SU-DHL-6 (cell line): Measurements from ENCODE around the gene LITAFD.

ENCODE experiments used
- H2AFZ ChIP-seq: fragments of 200-600 bp; sonication (generic); 2 replicates; pipeline ENCODE4 v1.6.1; 2014; ENCODE audit warnings: low read depth, mild to moderate bottlenecking, moderate library complexity, mixed read lengths, antibody characterized with exemption, low read length; ENCODE audit not compliant: severe bottlenecking
- H3F3A ChIP-seq: fragments of 200-600 bp; shearing (Covaris generic); 2 replicates; pipeline ENCODE4 v1.6.0; 2016; ENCODE audit warnings: antibody characterized with exemption, mild to moderate bottlenecking; ENCODE audit not compliant: insufficient read depth
- H3K27ac ChIP-seq: fragments of 200-600 bp; sonication (generic); 2 replicates; pipeline ENCODE4 v1.5.1; 2016; ENCODE audit warnings: low read depth, mild to moderate bottlenecking, low read length, moderate library complexity, mixed read lengths
- H3K27me3 ChIP-seq: fragments of 200-600 bp; sonication (generic), shearing (Covaris generic); 2 replicates; pipeline ENCODE4 v1.6.0; 2014; ENCODE audit warnings: mild to moderate bottlenecking, low read length
- H3K36me3 ChIP-seq: fragments of 200-600 bp; sonication (generic); 2 replicates; pipeline ENCODE4 v1.6.1; 2014; ENCODE audit warnings: mild to moderate bottlenecking, low read length, mixed read lengths
- H3K4me2 ChIP-seq: fragments of 300-600, 200-600 bp; shearing (Covaris generic), sonication (generic); 2 replicates; pipeline ENCODE4 v1.6.0; 2014; ENCODE audit warnings: low read length, low read depth, mild to moderate bottlenecking; ENCODE audit not compliant: poor library complexity, severe bottlenecking
- H3K4me3 ChIP-seq: fragments of 200-600 bp; sonication (generic); 2 replicates; pipeline ENCODE4 v1.5.1; 2014; ENCODE audit warnings: antibody characterized with exemption, low read length, mild to moderate bottlenecking, mixed read lengths; ENCODE audit not compliant: insufficient read depth, poor library complexity, severe bottlenecking
- H3K79me2 ChIP-seq: fragments of 200-600 bp; sonication (generic); 2 replicates; pipeline ENCODE4 v1.6.1; 2014; ENCODE audit warnings: mild to moderate bottlenecking, low read length, moderate library complexity; ENCODE audit not compliant: insufficient read depth
- H3K9ac ChIP-seq: fragments of 200-600 bp; sonication (generic); 2 replicates; pipeline ENCODE4 v1.7.0; 2014; ENCODE audit warnings: mild to moderate bottlenecking, low read length
- H3K9me2 ChIP-seq: fragments of 200-600 bp; sonication (generic); replicated peaks from 2 replicates; pipeline ENCODE4 v1.6.1; 2014; ENCODE audit warnings: low read length; ENCODE audit not compliant: insufficient read depth
- H3K9me3 ChIP-seq: fragments of 200-600 bp; sonication (generic); 2 replicates; pipeline ENCODE4 v1.6.1; 2014; ENCODE audit warnings: low read length, mixed read lengths; ENCODE audit not compliant: insufficient read depth
- H4K20me1 ChIP-seq: fragments of 200-600 bp; sonication (generic); 2 replicates; pipeline ENCODE4 v1.6.1; 2014; ENCODE audit warnings: low read depth, mild to moderate bottlenecking, antibody characterized with exemption, low read length, moderate library complexity, mixed read lengths
- CTCF ChIP-seq: fragments of 200-600 bp; sonication (generic); IDR thresholded peaks from one replicate; pipeline ENCODE4 v1.5.1; 2017; ENCODE audit warnings: antibody characterized with exemption, mild to moderate bottlenecking, low read length, moderate library complexity; ENCODE audit not compliant: insufficient read depth, poor library complexity, severe bottlenecking
- EZH2phosphoT487 ChIP-seq: fragments of 200-600 bp; sonication (generic), shearing (Covaris generic); conservative IDR thresholded peaks from 2 replicates; pipeline ENCODE4 v1.6.1; 2018; ENCODE audit warnings: mild to moderate bottlenecking, antibody characterized with exemption, low read length, moderate library complexity, mixed read lengths

LITAFD gene

GRCh38 chr16:8908810-8909468, 26.8 kb downstream of the LITAFD start:
- H3K79me2 ChIP-seq, result peaks cover 21% of the 10 kb centered on the region; the same call in 1 of the 2 replicates
- no peak overlapping the region for H3K4me3 ChIP-seq

GRCh38 chr16:8910811-8911210, 28.7 kb downstream of the LITAFD start:
- Histone ChIP-seq H3K9ac (no peak overlapping the region), H3K27me3 (no peaks in the 10 kb centered on the region), H3K9me2 (no peaks in the 10 kb centered on the region), H3K27ac (no peak overlapping the region), H3K9me3 (no peaks in the 10 kb centered on the region), H3K4me3 (no peak overlapping the region), H2AFZ (no peak overlapping the region), H3K36me3 (peaks cover 54% of the 10 kb centered on the region), H3K79me2 (peaks cover 34% of the 10 kb centered on the region; the same call in 1 of the 2 replicates), H3K4me2 (no peak overlapping the region), H3F3A (no peaks in the 10 kb centered on the region), H4K20me1 (peaks cover 19% of the 10 kb centered on the region)
- TF ChIP-seq EZH2phosphoT487 (no peak), CTCF (no peak)

More at GRCh38 chr16:8908810-8909468, 26.8 kb downstream of the LITAFD start:
- Histone ChIP-seq H3K27ac (no peak overlapping the region), H3K9me3 (no peaks in the 10 kb centered on the region), H4K20me1 (peaks cover 14% of the 10 kb centered on the region), H2AFZ (no peak overlapping the region), H3K4me2 (no peak overlapping the region), H3F3A (no peaks in the 10 kb centered on the region), H3K27me3 (no peaks in the 10 kb centered on the region), H3K9me2 (no peaks in the 10 kb centered on the region), H3K36me3 (peaks cover 40% of the 10 kb centered on the region), H3K9ac (no peak overlapping the region)
- TF ChIP-seq CTCF, result no peak
- no peak for TF ChIP-seq EZH2phosphoT487

- TF ChIP-seq EZH2phosphoT487 (no peak), CTCF (no peak)
- Histone ChIP-seq H3K4me3 (no peak overlapping the region), H3K9me3 (no peaks in the 10 kb centered on the region), H3K9ac (no peak overlapping the region), H3F3A (no peaks in the 10 kb centered on the region; the same call in 1 of the 2 replicates), H3K4me2 (no peak overlapping the region), H2AFZ (no peak overlapping the region), H3K9me2 (no peaks in the 10 kb centered on the region), H3K27ac (no peak overlapping the region), H3K36me3 (peaks cover 56% of the 10 kb centered on the region), H4K20me1 (peaks cover 15% of the 10 kb centered on the region), H3K79me2 (peaks cover 36% of the 10 kb centered on the region; the same call in 1 of the 2 replicates), H3K27me3 (no peaks in the 10 kb centered on the region)
These were observed 30.6 kb downstream of the LITAFD start for GRCh38 chr16:8912793-8913192.
